Keratinocyte (primary cell): ENCODE data around the gene AP1AR.

Experiments used
- EZH2 ChIP-seq: IDR thresholded peaks from one replicate; pipeline ENCODE4 v1.6.1; 2012; ENCODE audit warnings: inconsistent platforms, mild to moderate bottlenecking, low read length, moderate library complexity
- TF ChIP-seq, protein P1 (sequence below), 3 experiments: IDR thresholded peaks in 1 of 3; conservative IDR thresholded peaks in 1 of 3; optimal IDR thresholded peaks in 1 of 3; 2 replicates in 2 of 3; 3 replicates in 1 of 3; pipeline versions ENCODE3 to v1.5.1; 2011; ENCODE audit warnings: low read length in 3 of 3, mild to moderate bottlenecking in 3 of 3, moderate library complexity in 2 of 3, control low read depth in 1 of 3, inconsistent platforms in 1 of 3; ENCODE audit not compliant: insufficient read depth in 2 of 3; ENCODE audit errors: extremely low read depth in 1 of 3

DNA sequence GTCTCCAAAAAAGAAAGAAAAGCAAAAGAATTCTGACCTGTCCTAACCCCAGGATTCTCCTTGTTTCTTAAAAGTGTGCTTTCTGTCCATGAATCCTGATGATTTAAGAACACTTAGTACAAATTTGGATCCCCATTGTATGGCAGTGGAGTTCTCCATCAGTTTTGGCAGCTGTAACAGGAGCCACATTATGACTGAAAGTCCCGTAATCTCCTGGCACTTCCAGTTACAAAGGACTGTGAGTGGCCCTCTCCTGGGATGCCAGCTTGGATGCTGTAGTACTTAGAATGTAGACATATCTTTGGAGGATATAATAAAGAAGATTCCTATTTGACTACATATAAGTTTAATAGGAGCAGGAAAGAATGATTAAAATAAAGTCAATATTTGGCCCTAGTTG lies 20.6 kb downstream of the AP1AR start:
- TF ChIP-seq, protein P1, sequence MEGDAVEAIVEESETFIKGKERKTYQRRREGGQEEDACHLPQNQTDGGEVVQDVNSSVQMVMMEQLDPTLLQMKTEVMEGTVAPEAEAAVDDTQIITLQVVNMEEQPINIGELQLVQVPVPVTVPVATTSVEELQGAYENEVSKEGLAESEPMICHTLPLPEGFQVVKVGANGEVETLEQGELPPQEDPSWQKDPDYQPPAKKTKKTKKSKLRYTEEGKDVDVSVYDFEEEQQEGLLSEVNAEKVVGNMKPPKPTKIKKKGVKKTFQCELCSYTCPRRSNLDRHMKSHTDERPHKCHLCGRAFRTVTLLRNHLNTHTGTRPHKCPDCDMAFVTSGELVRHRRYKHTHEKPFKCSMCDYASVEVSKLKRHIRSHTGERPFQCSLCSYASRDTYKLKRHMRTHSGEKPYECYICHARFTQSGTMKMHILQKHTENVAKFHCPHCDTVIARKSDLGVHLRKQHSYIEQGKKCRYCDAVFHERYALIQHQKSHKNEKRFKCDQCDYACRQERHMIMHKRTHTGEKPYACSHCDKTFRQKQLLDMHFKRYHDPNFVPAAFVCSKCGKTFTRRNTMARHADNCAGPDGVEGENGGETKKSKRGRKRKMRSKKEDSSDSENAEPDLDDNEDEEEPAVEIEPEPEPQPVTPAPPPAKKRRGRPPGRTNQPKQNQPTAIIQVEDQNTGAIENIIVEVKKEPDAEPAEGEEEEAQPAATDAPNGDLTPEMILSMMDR (optimal IDR thresholded peaks at IDR 0.05 in 1 of 3, IDR thresholded peaks at IDR 0.05 in 1 of 3, conservative IDR thresholded peaks at IDR 0.05 in 1 of 3; ENCODE audit: extremely low read depth in 1 of 3, insufficient read depth in 2 of 3, low read length in 3 of 3): no peak
- TF ChIP-seq EZH2: no peak
